ENCODE results near the gene IGFBP7.
"Not testable (repeated sequence)": the region's sequence is repeated elsewhere in the genome, so short reads cannot be mapped to it uniquely, and the experiment has no call there.

Gene IGFBP7

GRCh38 chr4:57065730-57066482, 44.3 kb downstream of the IGFBP7 start:
- no peak for FAIRE-seq

- FAIRE-seq: no peak
Observed at GRCh38 chr4:57064811-57065711, 45.1 kb downstream of the IGFBP7 start.

GRCh38 chr4:57064120-57064519, 46.1 kb downstream of the IGFBP7 start:
- no peak for FAIRE-seq

- FAIRE-seq: no peak
Observed at GRCh38 chr4:57063518-57063917, 46.7 kb downstream of the IGFBP7 start.

GRCh38 chr4:57061395-57061794, 48.8 kb downstream of the IGFBP7 start:
- FAIRE-seq: no peak

GRCh38 chr4:57060717-57061067, 49.5 kb downstream of the IGFBP7 start:
- not testable (repeated sequence) for FAIRE-seq

- FAIRE-seq: no peak
Observed at GRCh38 chr4:57059890-57060716, 50.1 kb downstream of the IGFBP7 start.

GRCh38 chr4:57055886-57056285, 54.3 kb downstream of the IGFBP7 start:
- no peak for FAIRE-seq

GRCh38 chr4:57053508-57053907, 56.7 kb downstream of the IGFBP7 start:
- FAIRE-seq: no peak

GRCh38 chr4:57051524-57051923, 58.7 kb downstream of the IGFBP7 start:
- no peak for FAIRE-seq

GRCh38 chr4:57051095-57051494, 59.1 kb downstream of the IGFBP7 start:
- no peak for FAIRE-seq

- no peak for FAIRE-seq
Observed at GRCh38 chr4:57048590-57049304, 61.4 kb downstream of the IGFBP7 start.

GRCh38 chr4:57047046-57047445, 63.1 kb downstream of the IGFBP7 start:
- not testable (repeated sequence) for FAIRE-seq

GRCh38 chr4:57044996-57045395, 65.2 kb downstream of the IGFBP7 start:
- FAIRE-seq: no peak

GRCh38 chr4:57044279-57044678, 65.9 kb downstream of the IGFBP7 start:
- FAIRE-seq: no peak

- no peak for FAIRE-seq
Observed at GRCh38 chr4:57043347-57044251, 66.6 kb downstream of the IGFBP7 start.

GRCh38 chr4:57042711-57043169, 67.4 kb downstream of the IGFBP7 start:
- FAIRE-seq: no peak

GRCh38 chr4:57041020-57041419, 69.2 kb downstream of the IGFBP7 start:
- FAIRE-seq: no peak

- no peak for FAIRE-seq
Observed at GRCh38 chr4:57040510-57040909, 69.7 kb downstream of the IGFBP7 start.

- FAIRE-seq: no peak
Observed at GRCh38 chr4:57039345-57039744, 70.8 kb downstream of the IGFBP7 start.

- FAIRE-seq: no peak
Observed at GRCh38 chr4:57037982-57038604, 72.1 kb downstream of the IGFBP7 start.

Measured in A204.1 (cell line).